GM18520 (cell line): ENCODE results near the gene NAIF1.
"Not testable (repeated sequence)": the region's sequence is repeated elsewhere in the genome, so short reads cannot be mapped to it uniquely, and the experiment has no call there.

Experiments used
- ATAC-seq: cut with Tn5 transposase; IDR thresholded peaks from one replicate; pipeline ENCODE4 v1.9.1; 2021; ENCODE audit not compliant: unreplicated experiment

Gene NAIF1

GRCh38 chr9:128088253-128088945, 21.3 kb upstream of the NAIF1 start:
- ATAC-seq: no peak

GRCh38 chr9:128087262-128087661, 20.1 kb upstream of the NAIF1 start:
- ATAC-seq: no peak

- ATAC-seq: no peak
Measured at GRCh38 chr9:128085943-128086342, 18.8 kb upstream of the NAIF1 start.

- ATAC-seq: no peak
Measured at GRCh38 chr9:128084746-128085145, 17.6 kb upstream of the NAIF1 start.

DNA sequence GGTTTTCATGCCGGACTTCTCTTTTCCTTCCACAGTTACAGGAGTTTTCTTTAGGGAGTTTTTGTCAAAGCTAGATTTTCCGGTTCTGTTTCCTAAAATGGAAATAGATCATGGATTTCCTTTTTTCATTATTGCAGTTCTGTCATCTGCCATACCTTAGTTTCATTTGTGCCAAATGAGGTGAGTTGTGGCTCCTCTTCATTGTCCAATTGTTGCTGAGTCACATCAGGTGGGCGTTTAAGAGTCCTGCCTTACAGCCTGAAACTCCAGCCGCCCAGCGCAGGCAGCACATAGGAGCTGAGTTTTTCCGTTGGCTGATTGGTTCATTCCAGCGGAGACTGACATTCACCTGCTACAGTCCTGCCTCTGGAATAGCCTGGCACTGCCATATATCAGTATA, 15.0 kb upstream of the NAIF1 start:
- no peak for ATAC-seq

- no peak for ATAC-seq
Measured at GRCh38 chr9:128081056-128081455, 13.9 kb upstream of the NAIF1 start.

DNA sequence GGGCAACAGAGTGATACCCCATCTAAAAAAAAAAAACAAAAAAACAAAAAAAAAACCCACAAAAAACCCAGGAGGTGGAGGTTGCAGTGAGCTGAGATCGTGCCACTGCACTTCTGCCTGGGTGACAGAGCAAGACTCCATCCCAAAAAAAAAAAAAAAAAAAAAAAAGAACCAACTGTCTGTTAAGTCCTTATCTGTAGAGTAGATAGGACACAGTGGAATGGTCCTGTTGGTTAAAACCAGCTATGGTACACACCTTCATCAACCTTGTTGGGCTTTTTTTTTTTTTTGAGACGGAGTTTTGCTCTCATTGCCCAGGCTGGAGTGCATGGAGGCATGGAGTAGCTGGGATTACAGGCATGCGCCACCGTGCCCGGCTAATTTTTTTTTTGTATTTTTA, 13.1 kb upstream of the NAIF1 start:
- no peak for ATAC-seq

GRCh38 chr9:128078504-128079434, 11.6 kb upstream of the NAIF1 start:
- ATAC-seq: no peak

GRCh38 chr9:128077847-128078503, 10.9 kb upstream of the NAIF1 start:
- no peak for ATAC-seq

- ATAC-seq: no peak
Measured at GRCh38 chr9:128073253-128073886, 6.2 kb upstream of the NAIF1 start.

DNA sequence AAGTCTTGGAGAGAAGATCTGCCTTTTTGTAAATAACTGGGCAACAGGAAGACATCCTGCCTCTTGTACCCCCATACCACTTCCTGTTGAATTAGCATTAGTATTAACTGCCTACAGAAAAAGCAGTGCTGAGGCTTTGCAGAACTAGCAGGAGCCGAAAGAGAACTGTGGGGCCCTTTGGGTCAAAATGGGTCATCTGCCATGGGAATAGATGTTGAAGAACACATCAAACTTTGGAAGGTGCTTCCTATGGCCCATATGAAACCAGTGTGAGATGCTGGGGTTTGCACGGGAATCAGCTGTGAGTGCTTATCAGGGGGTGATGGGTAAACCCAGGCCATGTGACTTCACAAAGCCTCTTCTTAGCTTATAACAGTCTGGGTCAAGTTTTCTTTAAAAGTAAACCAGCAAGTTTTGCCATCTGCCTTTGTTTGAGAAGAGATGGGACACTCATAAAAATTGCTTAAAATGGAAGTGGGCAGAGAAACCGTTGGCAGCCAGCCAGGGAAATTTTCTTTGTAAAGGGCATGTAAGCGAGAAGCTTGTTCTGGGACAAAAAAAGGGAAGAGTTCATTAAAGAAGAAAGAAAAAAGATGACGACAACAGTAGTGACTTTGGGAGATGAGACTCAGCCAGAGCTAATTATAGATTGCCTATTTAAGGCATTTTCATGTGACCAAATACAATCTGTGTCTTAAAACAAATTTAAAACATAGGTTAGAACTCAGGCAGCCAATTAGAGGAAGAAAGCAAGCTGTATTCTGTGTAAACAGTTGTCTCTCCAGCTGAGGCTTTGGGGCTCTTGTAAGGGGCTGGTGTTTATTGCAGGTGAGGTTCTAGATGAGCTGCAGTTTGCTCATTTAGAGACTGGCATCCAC, 5.3 kb upstream of the NAIF1 start:
- no peak for ATAC-seq

DNA sequence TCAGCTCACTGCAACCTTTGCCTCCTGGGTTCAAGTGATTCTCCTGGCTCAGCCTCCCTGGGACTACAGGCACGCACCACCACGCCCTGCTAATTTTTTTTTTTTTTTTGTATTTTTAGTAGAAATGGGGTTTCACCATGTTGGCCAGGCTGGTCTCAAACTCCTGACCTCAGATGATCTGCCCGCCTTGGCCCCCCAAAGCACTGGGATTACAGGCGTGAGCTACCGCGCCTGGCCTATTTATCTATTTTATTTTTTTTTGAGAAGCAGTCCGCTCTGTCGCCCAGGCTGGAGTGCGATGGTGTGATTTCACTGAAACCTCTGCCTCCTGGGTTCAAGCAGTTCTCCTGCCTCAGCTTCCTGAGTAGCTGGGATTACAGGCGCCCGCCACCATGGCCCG, 4.4 kb upstream of the NAIF1 start:
- ATAC-seq: not testable (repeated sequence)

DNA sequence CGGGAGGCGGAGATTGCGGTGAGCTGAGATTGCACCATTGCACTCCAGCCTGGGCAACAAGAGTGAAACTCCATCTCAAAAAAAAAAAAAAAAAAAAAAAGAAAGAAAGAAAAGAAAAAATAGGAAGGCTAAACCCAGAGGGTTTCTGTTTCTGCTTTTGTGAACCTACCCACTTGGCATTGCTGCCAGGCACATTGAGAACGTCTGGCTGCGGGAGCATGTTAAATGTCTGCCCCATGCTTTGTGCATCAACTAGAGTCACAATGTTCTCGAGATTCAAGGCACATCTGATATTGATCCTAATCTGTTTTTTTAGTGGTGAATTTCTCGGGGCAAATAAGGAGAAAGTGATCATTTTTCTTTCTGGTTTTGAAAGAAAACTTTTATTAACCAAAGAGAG, 3.8 kb upstream of the NAIF1 start:
- no peak for ATAC-seq

GRCh38 chr9:128068386-128069205, 1.5 kb upstream of the NAIF1 start:
- ATAC-seq: peak; percentile 0

- ATAC-seq: peak; percentile 53
Measured at GRCh38 chr9:128067645-128068385, 695 bp upstream of the NAIF1 start, which contains the start of gene SLC25A25. Gene SLC25A25 (plus strand): TSS chr9:128068232. CDS start chr9:128068320, 88 bp downstream.

DNA sequence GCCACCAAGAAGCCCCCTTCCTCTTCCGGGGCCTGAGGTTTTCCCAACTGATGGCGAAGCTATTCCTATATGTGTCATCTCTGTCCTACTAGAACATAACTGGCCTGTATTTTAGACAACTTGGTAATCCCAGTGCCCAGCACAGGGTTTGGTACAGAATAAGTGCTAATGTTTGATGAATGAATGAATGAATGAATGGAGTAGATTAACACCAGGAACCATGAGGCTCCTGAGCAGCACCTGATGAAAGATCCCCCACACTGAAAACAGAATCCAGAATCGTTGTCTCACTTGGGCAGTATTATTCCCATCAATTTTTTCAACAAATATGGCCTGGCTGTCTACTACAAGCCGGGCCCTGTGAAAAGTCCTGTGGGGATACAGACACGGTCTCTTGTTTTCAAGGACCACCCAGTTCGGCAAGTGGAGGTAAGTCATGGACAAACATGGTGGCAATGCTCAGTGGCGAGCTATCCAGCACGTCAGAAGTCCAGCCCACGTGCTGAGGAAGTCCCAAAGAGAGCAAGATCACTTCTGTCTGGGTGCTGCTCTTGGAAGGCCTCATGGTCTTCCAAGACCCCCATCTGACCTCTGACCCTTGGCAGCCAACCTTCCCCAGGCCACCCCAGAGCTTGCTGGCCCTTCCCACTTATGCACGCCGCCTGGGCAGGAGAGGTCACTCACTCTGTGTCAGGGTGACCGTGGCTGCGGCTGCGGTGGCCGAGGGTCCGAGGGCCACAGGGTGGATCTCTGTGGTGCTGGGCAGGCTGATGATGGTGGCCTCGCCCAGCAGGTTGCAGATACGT, 1.0 kb downstream of the NAIF1 start:
- ATAC-seq: no peak
